Suppressor macrophage treated with lipopolysaccharide for 1 hour (primary cell): ENCODE data around the gene TRDMT1.

ENCODE experiments used
- DNase-seq, 3 donors: peaks; one replicate each; pipeline ENCODE4 v3.0.0-alpha.2; 2020 to 2022

The TRDMT1 gene

GRCh38 chr10:17171141-17171641, 30.3 kb downstream of the TRDMT1 start:
- DNase-seq: no peak

GRCh38 chr10:17169803-17170202, 31.7 kb downstream of the TRDMT1 start:
- no peak for DNase-seq

GRCh38 chr10:17166699-17167098, 34.8 kb downstream of the TRDMT1 start:
- no peak for DNase-seq

GRCh38 chr10:17162828-17163227, 38.6 kb downstream of the TRDMT1 start:
- no peak for DNase-seq

GRCh38 chr10:17161775-17162174, 39.7 kb downstream of the TRDMT1 start:
- peak; percentile 49 to 70 (median 61) for DNase-seq

GRCh38 chr10:17157024-17157423, 44.4 kb downstream of the TRDMT1 start:
- no peak for DNase-seq

- DNase-seq: no peak
These were observed 45.6 kb downstream of the TRDMT1 start for GRCh38 chr10:17155826-17156225.

GRCh38 chr10:17154116-17154515, 47.4 kb downstream of the TRDMT1 start:
- no peak for DNase-seq

- no peak for DNase-seq
These were observed 48.2 kb downstream of the TRDMT1 start for GRCh38 chr10:17153321-17153720.

- no peak for DNase-seq
These were observed 49.8 kb downstream of the TRDMT1 start for GRCh38 chr10:17151716-17152115.

GRCh38 chr10:17147884-17148489, 53.5 kb downstream of the TRDMT1 start:
- peak; percentile 40 to 48 (median 46) for DNase-seq

GRCh38 chr10:17146892-17147291, 54.6 kb downstream of the TRDMT1 start:
- DNase-seq: no peak

- no peak for DNase-seq
These were observed 56.2 kb downstream of the TRDMT1 start for GRCh38 chr10:17145239-17145638.

GRCh38 chr10:17144757-17145156, 56.7 kb downstream of the TRDMT1 start:
- DNase-seq: peak; percentile 43 to 69 (median 52)

- no peak for DNase-seq
These were observed 57.4 kb downstream of the TRDMT1 start for GRCh38 chr10:17144032-17144431.

GRCh38 chr10:17143055-17143690, 58.3 kb downstream of the TRDMT1 start:
- DNase-seq: no peak

- no peak for DNase-seq
These were observed 59.8 kb downstream of the TRDMT1 start for GRCh38 chr10:17141504-17142229.

GRCh38 chr10:17140386-17140761, 61.1 kb downstream of the TRDMT1 start:
- DNase-seq: no peak

GRCh38 chr10:17138460-17139042, 62.9 kb downstream of the TRDMT1 start:
- no peak for DNase-seq

- no peak for DNase-seq
These were observed 66.7 kb downstream of the TRDMT1 start for GRCh38 chr10:17134737-17135260.

GRCh38 chr10:17134282-17134681, 67.2 kb downstream of the TRDMT1 start:
- DNase-seq: no peak

- DNase-seq: no peak
These were observed 71.7 kb downstream of the TRDMT1 start, which contains the start of gene CUBN for GRCh38 chr10:17129741-17130140. Gene CUBN (minus strand): TSS chr10:17129811. CDS start chr10:17129765, 46 bp downstream.

- DNase-seq: peak; percentile 33 to 57 (median 39)
These were observed 73.2 kb downstream of the TRDMT1 start for GRCh38 chr10:17128261-17128660.
